Testis (tissue), 3 donors: ENCODE measurements around the gene TMEM145. TPM values are rescaled to one million over a fixed set of nuclear protein-coding genes. Genes with fewer than 3 reads are reported as not detected.

Experiments used
- DNase-seq: peaks from one replicate; pipeline ENCODE4 v3.0.0-alpha.2; 2019
- H3K27ac ChIP-seq, 2 donors: fragments of 200-600 bp; sonication (generic); one replicate each; pipeline ENCODE4 v1.5.1; 2019
- H3K27me3 ChIP-seq: fragments of 200-600 bp; sonication (generic); one replicate; pipeline ENCODE4 v1.5.1; 2019
- H3K36me3 ChIP-seq: fragments of 200-600 bp; sonication (generic); one replicate; pipeline ENCODE4 v1.5.1; 2017; ENCODE audit warnings: low read depth; ENCODE audit errors: missing control alignments
- H3K4me1 ChIP-seq: fragments of 200-600 bp; sonication (generic); one replicate; pipeline ENCODE4 v1.5.1; 2019
- H3K4me3 ChIP-seq, 2 donors: fragments of 200-600 bp; sonication (generic); one replicate each; pipeline ENCODE4 v1.5.1; 2017 to 2019
- H3K9me3 ChIP-seq: fragments of 200-600 bp; sonication (generic); one replicate; pipeline ENCODE4 v1.5.1; 2017
- POLR2A ChIP-seq: fragments of 450-650 bp; IDR thresholded peaks from one replicate; pipeline ENCODE4 v1.6.1; 2017; ENCODE audit warnings: antibody characterized with exemption, mild to moderate bottlenecking, moderate library complexity
- WGBS, 2 donors: methylation state at CpG; one replicate each; pipeline ENCODE4 v1.1.5; 2018; 5-methylcytosine and 5-hydroxymethylcytosine counted together
- intact Hi-C: fragments of 100-400 bp; cut with DNase I; formaldehyde crosslinking; loops from one replicate; pipeline ENCODE4 v1.15.1; 2023; ENCODE audit warnings: low total_unique reads
- polyA plus RNA-seq: library from polyadenylated mRNA; stranded (reverse); fragments of 350-450 nt; fragmentation: Illumina TruSeq; extraction: RNeasy Lipid Tissue Mini Kit (QIAGEN cat#74804); gene quantifications from one replicate; pipeline ENCODE4 v1.2.3, GENCODE V29; 2014; ENCODE audit warnings: low read depth, low replicate concordance; ENCODE audit not compliant: insufficient read depth
- total RNA-seq, 2 donors: library from RNA; depleted of rRNA; stranded (reverse); fragments of >200 nt; gene quantifications; one replicate each; pipeline ENCODE4 v1.2.3, GENCODE V29; 2016
- TF ChIP-seq, protein P1 (sequence below), 3 experiments: fragments of 450-650 bp in 2 of 3; fragments of 200-600 bp in 1 of 3; sonication (generic) in 1 of 3; IDR thresholded peaks; one replicate each; pipeline ENCODE4 v1.5.1; 2016 to 2019; ENCODE audit warnings: antibody characterized with exemption in 3 of 3, mild to moderate bottlenecking in 2 of 3, moderate library complexity in 1 of 3

TMEM145 gene
- total and polyA plus RNA-seq, 3 donors from 2014 or later, result 6.9 to 12.3 (median 7.2) TPM

DNA sequence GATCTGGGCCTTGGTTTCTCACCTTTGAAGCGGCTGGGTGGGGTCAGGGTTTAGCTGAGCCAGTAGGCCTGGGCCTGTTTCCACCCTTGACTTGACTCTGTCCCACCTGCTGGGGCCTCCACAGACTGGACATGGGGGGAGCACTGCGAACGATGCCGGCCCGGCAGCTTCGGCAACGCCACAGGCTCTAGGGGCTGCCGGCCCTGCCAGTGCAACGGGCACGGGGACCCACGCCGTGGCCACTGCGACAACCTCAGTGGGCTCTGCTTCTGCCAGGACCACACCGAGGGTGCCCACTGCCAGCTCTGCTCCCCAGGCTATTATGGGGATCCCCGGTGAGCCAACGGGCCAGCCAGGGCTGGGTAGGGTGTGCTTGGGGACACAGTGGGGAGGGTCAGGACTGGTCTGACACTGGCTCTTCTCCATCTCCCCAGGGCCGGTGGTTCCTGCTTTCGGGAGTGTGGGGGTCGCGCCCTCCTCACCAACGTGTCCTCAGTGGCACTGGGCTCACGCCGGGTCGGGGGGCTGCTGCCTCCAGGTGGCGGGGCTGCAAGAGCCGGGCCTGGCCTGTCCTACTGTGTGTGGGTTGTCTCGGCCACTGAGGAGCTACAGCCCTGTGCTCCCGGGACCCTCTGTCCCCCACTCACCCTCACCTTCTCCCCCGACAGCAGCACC is 40.4 kb downstream of the TMEM145 start:
- no peak for TF ChIP-seq POLR2A
- TF ChIP-seq, protein P1, sequence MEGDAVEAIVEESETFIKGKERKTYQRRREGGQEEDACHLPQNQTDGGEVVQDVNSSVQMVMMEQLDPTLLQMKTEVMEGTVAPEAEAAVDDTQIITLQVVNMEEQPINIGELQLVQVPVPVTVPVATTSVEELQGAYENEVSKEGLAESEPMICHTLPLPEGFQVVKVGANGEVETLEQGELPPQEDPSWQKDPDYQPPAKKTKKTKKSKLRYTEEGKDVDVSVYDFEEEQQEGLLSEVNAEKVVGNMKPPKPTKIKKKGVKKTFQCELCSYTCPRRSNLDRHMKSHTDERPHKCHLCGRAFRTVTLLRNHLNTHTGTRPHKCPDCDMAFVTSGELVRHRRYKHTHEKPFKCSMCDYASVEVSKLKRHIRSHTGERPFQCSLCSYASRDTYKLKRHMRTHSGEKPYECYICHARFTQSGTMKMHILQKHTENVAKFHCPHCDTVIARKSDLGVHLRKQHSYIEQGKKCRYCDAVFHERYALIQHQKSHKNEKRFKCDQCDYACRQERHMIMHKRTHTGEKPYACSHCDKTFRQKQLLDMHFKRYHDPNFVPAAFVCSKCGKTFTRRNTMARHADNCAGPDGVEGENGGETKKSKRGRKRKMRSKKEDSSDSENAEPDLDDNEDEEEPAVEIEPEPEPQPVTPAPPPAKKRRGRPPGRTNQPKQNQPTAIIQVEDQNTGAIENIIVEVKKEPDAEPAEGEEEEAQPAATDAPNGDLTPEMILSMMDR (IDR thresholded peaks at IDR 0.05), result no peak
- intact Hi-C loops, result no loop called here
- Histone ChIP-seq H3K4me1 (peaks cover 8% of the 10 kb centered on the region), H3K27ac (no peak overlapping the region), H3K9me3 (no peaks in the 10 kb centered on the region), H3K4me3 (no peak overlapping the region), H3K36me3 (no peaks in the 10 kb centered on the region), H3K27me3 (no peaks in the 10 kb centered on the region)
- WGBS, 2 donors, result 83 to 95% methylated on average over 6 to 28 of the region's 29 CpGs
- no peak for DNase-seq

DNA sequence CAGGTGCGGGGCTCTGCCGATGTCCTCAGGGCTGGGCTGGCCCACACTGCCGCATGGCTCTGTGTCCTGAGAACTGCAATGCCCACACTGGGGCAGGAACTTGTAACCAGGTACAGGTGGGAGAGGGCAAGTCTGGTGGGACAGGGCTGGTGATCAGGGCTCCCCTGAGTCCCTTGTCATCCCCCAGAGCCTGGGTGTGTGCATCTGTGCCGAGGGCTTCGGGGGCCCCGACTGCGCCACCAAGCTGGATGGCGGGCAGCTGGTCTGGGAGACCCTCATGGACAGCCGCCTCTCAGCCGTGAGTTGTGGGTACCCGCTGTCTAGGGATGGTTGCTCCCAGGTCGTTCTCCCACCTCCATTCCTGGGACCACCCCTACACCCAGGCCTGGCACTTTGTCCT is 42.8 kb downstream of the TMEM145 start:
- Histone ChIP-seq H3K27me3 (no peaks in the 10 kb centered on the region), H3K36me3 (no peaks in the 10 kb centered on the region), H3K27ac (no peak overlapping the region), H3K9me3 (no peaks in the 10 kb centered on the region), H3K4me3 (no peak overlapping the region), H3K4me1 (peaks cover 19% of the 10 kb centered on the region)
- WGBS, 2 donors, result 80 to 91% methylated on average over 1 to 12 of the region's 12 CpGs
- intact Hi-C loops, result no loop called here
- DNase-seq, result no peak
- TF ChIP-seq POLR2A, result no peak
- TF ChIP-seq, protein P1 (IDR thresholded peaks at IDR 0.05), result no peak

DNA sequence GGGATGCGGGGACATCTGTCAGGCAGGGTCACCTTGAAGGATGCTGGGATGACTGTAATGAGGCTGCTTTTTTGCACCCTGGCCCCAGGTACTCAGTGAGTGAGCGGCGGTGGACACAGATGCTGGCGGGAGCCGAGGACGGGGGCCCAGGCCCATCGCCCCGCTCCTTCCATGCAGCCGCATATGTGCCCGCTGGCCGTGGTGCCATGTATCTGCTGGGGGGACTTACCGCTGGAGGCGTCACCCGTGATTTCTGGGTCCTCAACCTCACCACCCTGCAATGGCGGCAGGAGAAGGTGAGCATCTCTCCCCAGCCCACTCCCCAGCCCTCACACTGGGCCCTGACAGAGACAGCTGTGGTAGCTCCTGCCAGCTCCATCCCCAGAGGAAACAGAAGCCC is 43.6 kb downstream of the TMEM145 start:
- no peak overlapping the region for H3K27ac ChIP-seq
- intact Hi-C loops, result no loop called here
- no peaks in the 10 kb centered on the region for H3K27me3 ChIP-seq
- no peak for TF ChIP-seq POLR2A
- TF ChIP-seq, protein P1 (IDR thresholded peaks at IDR 0.05), result no peak
- H3K4me3 ChIP-seq, result no peak overlapping the region
- 83 to 97% methylated on average over 1 to 15 of the region's 15 CpGs for WGBS, 2 donors
- H3K9me3 ChIP-seq, result no peaks in the 10 kb centered on the region
- H3K36me3 ChIP-seq, result no peaks in the 10 kb centered on the region
- H3K4me1 ChIP-seq, result peaks cover 19% of the 10 kb centered on the region
- DNase-seq, result no peak

DNA sequence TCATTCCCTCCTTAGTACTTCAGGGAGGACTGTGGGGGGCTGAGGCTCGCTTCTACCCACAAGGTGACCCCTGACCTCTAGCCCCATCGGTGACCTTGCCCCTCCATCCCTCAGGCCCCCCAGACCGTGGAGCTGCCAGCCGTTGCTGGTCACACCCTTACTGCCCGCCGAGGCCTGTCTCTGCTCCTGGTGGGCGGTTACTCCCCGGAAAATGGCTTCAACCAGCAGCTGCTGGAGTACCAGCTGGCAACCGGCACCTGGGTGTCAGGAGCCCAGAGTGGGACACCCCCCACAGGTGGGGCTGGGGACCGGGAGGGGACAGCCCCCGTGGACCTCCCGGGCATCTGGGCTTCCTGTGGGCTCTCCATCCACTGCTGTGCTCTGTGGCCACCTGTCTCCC is 44.2 kb downstream of the TMEM145 start:
- Histone ChIP-seq H3K36me3 (no peaks in the 10 kb centered on the region), H3K27me3 (no peaks in the 10 kb centered on the region)
- WGBS, 2 donors, result 85 to 93% methylated on average over 3 to 9 of the region's 12 CpGs

More for the DNA sequence above, 44.2 kb downstream of the TMEM145 start:
- H3K27ac ChIP-seq, result no peak overlapping the region
- H3K9me3 ChIP-seq, result no peaks in the 10 kb centered on the region
- TF ChIP-seq, protein P1 (IDR thresholded peaks at IDR 0.05), result no peak
- no peak for TF ChIP-seq POLR2A
- intact Hi-C loops, result no loop called here
- H3K4me1 ChIP-seq, result peaks cover 19% of the 10 kb centered on the region
- no peak for DNase-seq
- no peak overlapping the region for H3K4me3 ChIP-seq
